GM21447 (cell line): ENCODE results near the gene SPEN.
"Not testable (repeated sequence)": the region's sequence is repeated elsewhere in the genome, so short reads cannot be mapped to it uniquely, and the experiment has no call there.

Experiments used
- ATAC-seq: cut with Tn5 transposase; IDR thresholded peaks from one replicate; pipeline ENCODE4 v1.9.1; 2021; ENCODE audit not compliant: unreplicated experiment

Gene SPEN

GRCh38 chr1:15847100-15847892 lies at the start of gene SPEN:
Gene SPEN, plus strand, starts transcription at chr1:15847707. Its CDS starts 361 bp downstream, at chr1:15848068.
- peak; percentile 45 for ATAC-seq

GRCh38 chr1:15799004-15799867 lies 48.3 kb upstream of the SPEN start:
- ATAC-seq = no peak

- ATAC-seq = no peak
These were observed 47.3 kb upstream of the SPEN start for GRCh38 chr1:15799928-15800835.

- ATAC-seq = no peak
These were observed 45.1 kb upstream of the SPEN start for GRCh38 chr1:15802234-15802965.

GRCh38 chr1:15803380-15803779 lies 44.1 kb upstream of the SPEN start:
- ATAC-seq = no peak

GRCh38 chr1:15804060-15804459 lies 43.4 kb upstream of the SPEN start:
- no peak for ATAC-seq

- ATAC-seq = no peak
These were observed 40.4 kb upstream of the SPEN start for GRCh38 chr1:15807121-15807520.

GRCh38 chr1:15807549-15807948 lies 40.0 kb upstream of the SPEN start, which contains the start of gene UQCRHL:
Gene UQCRHL, minus strand, starts transcription at chr1:15807649. Its CDS starts 0 bp downstream, at chr1:15807649.
- not testable (repeated sequence) for ATAC-seq

- ATAC-seq = no peak
These were observed 38.6 kb upstream of the SPEN start for GRCh38 chr1:15808955-15809354.

- ATAC-seq = no peak
These were observed 37.4 kb upstream of the SPEN start for GRCh38 chr1:15810073-15810472.

- ATAC-seq = no peak
These were observed 30.8 kb upstream of the SPEN start for GRCh38 chr1:15816674-15817073.

- ATAC-seq = no peak
These were observed 27.0 kb upstream of the SPEN start for GRCh38 chr1:15820478-15820877.

GRCh38 chr1:15825800-15826199 lies 21.7 kb upstream of the SPEN start:
- no peak for ATAC-seq

GRCh38 chr1:15826810-15827507 lies 20.5 kb upstream of the SPEN start:
- no peak for ATAC-seq

GRCh38 chr1:15827567-15827966 lies 19.9 kb upstream of the SPEN start:
- ATAC-seq = not testable (repeated sequence)

GRCh38 chr1:15828931-15829330 lies 18.6 kb upstream of the SPEN start:
- ATAC-seq = not testable (repeated sequence)

- ATAC-seq = no peak
These were observed 17.2 kb upstream of the SPEN start for GRCh38 chr1:15830258-15830657.

GRCh38 chr1:15833069-15833679 lies 14.3 kb upstream of the SPEN start:
- ATAC-seq = no peak

- no peak for ATAC-seq
These were observed 13.6 kb upstream of the SPEN start for GRCh38 chr1:15833842-15834405.
